RCC 7860 (cell line): ENCODE data around the gene PYGB.

Experiments used
- DNase-seq: peaks from one replicate; pipeline ENCODE4 v3.0.0-alpha.2; 2015; ENCODE audit warnings: low spot score
- FAIRE-seq: peaks from 2 replicates; lab custom pipeline; 2012; peaks lifted over from hg19 to GRCh38; lab: Jason Lieb, UNC

Gene PYGB

DNA sequence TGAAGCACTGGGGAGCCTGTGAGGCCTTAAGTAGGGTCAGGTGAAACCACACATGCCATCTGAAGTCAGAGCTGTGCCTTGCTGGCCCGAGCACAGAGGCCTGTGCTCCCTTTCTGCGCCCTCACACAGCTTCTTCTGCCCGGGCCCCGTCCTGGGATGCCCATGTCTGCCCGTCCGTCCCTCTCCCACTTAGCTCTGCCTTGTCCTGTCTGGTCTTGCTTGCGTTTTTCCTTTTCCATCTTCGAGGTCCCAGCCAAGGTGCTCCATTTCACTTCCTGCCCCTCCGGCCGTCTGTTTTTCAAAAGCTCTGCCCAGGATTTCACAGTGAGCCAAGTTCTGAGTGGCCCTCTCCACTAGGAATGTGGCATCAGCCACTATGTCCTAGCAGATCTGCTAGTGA lies 45.6 kb downstream of the PYGB start:
- no peak for FAIRE-seq

DNA sequence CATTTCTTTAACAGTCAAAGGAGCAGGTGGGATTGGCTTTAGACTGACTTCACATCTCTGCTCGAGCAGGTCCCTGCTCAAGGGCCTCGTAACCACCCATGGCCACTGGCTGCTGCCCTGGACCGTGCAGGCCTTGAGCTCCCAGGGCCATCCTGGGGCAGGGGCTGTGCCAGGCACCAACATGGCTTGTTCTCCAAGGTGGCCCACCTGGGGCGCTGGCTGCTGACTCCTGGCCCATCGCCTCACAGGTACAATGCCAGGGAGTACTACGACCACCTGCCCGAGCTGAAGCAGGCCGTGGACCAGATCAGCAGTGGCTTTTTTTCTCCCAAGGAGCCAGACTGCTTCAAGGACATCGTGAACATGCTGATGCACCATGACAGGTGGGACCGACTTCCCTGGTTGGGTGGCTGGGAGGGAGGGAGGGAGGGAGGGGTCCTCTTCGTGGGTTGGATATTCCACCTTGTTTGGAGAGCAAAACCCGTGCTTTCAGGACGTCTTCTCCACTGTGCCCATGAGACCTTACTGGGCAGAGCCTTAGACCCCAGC lies 46.1 kb downstream of the PYGB start:
- FAIRE-seq (no peak), DNase-seq (no peak)

More for the DNA sequence above, 45.6 kb downstream of the PYGB start:
- DNase-seq: no peak

DNA sequence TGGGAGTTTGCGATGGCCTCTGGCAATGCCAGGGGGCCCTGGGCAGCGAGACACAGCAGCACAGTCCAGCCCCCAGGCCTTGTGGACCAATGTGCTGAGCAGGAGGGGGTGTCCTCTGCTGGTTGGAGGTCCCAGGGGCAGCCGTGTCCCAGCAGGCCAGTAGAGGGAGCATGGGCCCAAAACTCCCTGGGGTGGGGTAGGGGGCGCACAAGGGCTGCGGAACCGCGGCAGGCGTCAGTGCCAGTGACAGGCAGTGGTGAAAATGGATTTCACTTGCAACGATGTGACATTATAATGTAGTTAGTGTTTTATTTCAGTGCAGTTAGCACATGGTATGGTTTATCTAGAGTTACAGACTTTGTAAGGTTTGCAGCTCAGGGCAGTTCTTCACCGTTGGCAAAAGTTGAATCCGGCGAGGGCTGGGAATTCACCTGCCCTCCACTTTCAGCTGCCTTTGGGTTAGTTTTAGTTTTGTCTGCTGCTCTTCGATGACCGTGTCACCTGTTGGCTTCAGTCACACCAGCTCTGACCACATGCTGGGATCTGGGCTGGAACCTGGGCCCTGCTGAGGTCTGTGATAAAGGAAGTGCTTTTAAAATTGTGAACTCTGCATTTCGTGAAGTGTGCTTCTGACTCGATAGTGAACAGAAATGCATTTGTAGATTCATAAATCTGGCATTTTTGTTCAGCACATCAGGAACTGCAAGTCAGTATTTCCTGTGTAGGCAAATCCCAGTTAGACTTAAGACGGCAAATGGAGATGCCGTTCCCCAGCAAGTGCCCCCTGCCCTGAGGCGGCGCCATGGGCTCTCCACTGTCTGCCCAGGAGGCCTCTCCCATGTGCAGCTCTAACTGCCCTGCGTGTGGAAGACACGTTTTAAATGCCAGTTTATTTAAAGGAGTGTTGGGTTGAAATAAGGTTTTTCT lies 46.8 kb downstream of the PYGB start:
- DNase-seq: no peak
- FAIRE-seq: no peak

DNA sequence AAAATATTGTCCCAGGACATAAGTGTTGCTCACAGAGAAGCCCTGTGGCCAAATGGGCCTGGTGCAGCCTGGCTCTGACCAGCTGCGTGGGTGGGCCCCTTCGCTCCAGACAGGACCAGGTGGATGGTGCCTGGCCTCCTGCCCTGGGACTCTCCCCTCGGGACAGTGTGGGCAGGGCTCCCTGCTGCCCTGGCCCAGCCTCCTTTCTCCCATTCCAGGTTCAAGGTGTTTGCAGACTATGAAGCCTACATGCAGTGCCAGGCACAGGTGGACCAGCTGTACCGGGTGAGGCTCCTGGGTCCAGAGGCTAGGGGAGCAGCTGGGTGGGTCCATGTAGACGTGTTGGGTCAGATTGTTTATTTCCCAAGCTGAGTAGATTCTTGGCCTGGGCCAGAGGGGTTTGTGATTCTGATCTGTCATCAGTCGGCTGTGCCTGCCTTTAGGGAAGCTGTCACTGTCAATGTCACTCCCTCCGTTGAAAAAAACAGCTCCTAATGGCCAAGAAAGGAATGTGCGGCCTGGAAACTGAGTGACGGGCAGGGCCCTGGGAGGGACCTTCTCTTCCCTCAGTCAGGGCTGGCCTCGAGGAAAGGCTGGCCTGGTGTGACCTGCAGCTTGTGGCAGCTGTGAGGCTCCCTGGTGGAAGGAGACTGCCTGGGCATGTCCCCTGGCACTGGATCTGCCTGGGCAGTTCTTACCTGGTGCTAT lies 47.7 kb downstream of the PYGB start:
- DNase-seq (no peak), FAIRE-seq (no peak)

DNA sequence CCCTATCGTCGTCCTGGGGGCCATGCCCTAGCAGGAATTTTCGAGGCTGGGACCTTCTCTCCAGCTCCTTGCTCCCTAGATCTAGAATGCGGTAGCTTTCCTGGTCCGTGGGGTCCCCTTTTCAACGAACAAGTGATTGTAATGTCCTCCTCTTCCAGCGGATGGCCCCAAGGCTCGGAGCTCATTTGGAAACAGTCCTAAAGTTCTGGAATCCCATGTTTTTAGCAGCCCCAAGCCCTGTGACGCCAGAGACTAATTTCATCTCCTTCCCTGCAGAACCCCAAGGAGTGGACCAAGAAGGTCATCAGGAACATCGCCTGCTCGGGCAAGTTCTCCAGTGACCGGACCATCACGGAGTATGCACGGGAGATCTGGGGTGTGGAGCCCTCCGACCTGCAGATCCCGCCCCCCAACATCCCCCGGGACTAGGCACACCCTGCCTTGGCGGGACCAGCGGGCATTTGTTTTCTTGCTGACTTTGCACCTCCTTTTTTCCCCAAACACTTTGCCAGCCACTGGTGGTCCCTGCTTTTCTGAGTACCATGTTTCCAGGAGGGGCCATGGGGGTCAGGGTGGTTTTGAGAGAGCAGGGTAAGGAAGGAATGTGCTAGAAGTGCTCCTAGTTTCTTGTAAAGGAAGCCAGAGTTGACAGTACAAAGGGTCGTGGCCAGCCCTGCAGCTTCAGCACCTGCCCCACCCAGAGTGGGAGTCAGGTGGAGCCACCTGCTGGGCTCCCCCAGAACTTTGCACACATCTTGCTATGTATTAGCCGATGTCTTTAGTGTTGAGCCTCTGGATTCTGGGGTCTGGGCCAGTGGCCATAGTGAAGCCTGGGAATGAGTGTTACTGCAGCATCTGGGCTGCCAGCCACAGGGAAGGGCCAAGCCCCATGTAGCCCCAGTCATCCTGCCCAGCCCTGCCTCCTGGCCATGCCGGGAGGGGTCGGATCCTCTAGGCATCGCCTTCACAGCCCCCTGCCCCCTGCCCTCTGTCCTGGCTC lies 48.5 kb downstream of the PYGB start:
- FAIRE-seq: no peak
- no peak for DNase-seq

DNA sequence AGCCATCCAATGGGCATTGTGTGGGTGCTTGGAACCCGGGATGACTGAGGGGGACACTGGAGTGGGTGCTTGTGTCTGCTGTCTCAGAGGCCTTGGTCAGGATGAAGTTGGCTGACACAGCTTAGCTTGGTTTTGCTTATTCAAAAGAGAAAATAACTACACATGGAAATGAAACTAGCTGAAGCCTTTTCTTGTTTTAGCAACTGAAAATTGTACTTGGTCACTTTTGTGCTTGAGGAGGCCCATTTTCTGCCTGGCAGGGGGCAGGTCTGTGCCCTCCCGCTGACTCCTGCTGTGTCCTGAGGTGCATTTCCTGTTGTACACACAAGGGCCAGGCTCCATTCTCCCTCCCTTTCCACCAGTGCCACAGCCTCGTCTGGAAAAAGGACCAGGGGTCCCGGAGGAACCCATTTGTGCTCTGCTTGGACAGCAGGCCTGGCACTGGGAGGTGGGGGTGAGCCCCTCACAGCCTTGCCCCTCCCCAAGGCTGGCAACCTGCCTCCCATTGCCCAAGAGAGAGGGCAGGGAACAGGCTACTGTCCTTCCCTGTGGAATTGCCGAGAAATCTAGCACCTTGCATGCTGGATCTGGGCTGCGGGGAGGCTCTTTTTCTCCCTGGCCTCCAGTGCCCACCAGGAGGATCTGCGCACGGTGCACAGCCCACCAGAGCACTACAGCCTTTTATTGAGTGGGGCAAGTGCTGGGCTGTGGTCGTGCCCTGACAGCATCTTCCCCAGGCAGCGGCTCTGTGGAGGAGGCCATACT lies 49.4 kb downstream of the PYGB start:
- no peak for FAIRE-seq
- no peak for DNase-seq

DNA sequence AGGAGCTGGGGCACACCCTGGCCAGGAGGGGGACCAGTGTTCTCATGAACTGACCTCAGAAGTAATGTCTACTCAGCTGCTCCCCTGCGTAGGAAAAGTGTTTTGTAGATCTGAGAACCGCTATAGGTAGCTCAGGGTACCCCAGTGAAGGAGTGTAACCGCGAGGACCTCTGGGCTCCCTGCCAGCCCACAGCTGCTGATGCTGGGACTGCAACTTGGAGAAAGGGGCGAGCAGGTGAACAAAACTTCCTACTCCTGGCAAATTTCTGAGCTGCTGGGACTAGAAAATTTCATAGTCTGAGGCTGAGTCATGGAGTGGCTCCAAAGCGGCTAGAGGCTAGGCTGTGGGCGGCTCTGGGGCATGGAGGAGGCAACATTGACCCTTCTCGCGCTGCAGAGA lies 51.9 kb downstream of the PYGB start:
- no peak for FAIRE-seq
- DNase-seq: no peak

DNA sequence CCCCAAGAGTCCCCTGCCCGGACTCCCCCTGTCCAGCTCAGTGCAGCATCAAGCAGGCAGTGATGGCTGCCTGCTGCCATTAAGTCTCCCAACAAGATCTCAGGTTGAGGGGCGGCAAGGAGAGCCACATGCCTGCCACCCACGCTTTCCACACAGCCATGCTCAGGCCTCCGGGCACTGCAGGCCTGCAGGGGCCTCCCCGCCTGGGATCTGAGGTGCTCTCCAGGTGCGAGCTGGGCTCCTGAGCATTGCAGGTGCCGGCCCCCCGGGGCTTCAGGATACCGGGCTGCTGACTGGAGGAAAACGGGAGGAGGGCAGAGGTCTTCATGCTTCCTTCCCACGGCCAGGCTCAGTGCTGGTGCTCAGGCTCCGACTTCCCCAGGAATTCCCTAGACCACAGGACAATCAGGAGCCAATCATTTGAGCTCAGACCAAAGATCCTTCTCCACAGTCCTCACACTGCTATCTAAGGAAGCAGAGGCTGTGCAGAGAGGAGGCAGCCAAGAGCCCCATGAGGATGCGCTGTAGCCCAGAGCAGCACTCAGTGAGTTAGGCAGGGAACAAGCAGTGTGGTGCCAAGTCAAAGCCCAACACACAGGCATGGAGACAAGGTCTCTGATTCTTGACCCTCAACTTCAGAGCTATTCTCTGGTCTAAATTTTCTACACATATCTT lies 52.7 kb downstream of the PYGB start:
- FAIRE-seq (no peak), DNase-seq (peak; percentile 30)

DNA sequence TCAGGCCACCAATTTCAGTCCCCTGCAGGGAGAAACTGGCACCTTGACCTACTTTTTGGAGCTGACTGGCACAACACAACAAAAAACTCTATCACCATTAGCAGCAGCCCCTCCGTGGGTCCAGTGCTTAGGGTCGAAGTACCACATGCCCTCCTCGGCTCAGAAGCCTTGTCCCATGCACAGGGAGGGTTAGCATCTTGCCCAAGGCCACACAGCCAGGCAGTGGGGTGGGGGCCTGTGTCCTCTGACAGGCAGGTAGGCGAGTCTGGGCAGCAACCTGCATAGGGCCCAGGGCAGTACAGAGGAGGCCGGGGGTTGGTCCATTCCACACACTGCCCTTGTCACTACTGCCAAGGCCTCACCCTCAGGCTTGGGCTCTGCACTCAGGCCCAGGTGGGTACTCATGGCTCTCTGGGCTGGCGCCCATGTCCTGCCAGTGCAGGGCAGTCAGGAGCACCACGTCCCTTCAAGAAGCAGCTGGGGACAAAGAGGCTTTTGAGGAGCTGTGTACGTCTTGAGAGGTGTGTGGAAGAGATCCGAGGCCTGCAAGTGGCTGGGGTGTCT lies 53.6 kb downstream of the PYGB start:
- FAIRE-seq (no peak), DNase-seq (no peak)

DNA sequence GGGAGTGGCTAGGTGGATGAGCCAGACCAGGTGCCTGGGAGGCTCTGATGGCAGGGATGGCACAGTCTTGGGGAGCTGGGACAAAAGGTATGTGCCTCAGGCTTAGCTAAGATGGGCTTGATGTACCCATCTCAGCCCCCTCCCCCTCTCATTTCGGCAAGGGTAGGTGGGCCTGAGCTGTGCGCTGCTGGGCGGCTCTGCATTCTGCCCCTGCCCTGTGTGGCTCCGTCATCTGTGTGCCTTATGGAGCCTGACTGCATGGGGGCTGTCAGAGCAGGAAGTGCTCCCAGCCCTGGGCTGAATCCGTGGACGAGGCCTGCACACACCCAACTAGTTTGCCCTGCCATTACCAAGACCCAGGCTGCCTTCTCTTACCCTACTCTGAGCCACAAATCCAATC lies 54.7 kb downstream of the PYGB start:
- FAIRE-seq (no peak), DNase-seq (no peak)

DNA sequence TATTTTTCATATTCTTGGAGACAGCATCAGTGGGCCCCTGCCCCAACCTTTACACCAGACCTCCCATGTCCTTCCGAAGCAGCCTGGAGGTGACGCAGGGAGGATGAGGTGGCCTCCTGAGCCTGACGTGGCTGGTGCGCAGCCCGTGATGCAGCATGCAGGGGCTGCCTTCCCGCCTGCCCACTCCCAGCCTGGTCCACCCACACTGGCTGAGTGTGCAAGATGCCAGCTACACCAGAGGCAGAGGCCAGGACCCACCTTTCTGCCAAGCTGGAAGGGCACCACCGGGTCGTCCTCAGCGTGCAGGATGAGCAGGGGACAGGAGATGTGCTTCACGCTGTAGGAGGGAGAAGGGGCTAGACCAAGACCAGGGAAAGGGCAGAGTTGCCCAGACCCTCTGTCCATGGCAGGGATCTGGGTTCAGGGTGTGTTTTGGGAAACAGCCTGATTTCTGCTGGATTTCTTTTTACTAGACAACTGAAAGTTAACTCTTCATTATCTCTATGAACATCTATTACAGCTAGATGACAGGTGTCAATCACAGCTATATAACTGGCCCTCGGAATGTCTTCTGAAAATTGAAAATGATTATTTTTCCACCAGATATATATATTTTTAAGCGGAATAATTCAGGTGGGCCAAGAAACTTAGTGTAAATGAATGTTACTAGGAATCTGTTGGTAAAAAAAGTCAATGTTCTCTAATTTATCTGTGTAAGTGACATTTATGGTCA lies 55.6 kb downstream of the PYGB start:
- no peak for DNase-seq
- no peak for FAIRE-seq

DNA sequence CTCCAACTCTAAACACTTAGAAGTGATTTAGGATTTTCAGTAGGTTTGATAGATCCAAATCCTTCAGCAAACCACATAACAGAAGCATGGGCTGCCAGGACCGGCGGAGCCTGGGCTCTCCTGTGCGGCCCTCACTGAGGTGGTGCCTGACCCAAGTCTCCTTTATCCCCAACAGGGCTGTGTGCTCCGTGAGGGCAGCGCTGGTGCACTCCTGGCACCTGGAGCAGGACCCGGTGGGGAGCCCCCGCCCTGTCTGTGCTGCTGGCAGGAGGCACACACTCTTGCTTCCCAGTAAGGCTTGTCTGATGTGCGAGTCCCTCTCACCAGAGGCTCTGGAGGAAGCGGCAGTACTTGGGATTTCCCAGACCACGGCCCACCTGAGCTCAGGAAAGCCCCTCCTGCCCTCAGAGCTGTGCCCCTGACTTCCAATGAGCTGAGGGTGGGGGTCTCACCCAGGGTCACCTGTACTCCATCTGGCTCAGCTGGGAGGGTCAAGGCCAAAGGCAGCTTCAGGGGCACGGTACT lies 56.2 kb downstream of the PYGB start:
- FAIRE-seq (no peak), DNase-seq (no peak)

DNA sequence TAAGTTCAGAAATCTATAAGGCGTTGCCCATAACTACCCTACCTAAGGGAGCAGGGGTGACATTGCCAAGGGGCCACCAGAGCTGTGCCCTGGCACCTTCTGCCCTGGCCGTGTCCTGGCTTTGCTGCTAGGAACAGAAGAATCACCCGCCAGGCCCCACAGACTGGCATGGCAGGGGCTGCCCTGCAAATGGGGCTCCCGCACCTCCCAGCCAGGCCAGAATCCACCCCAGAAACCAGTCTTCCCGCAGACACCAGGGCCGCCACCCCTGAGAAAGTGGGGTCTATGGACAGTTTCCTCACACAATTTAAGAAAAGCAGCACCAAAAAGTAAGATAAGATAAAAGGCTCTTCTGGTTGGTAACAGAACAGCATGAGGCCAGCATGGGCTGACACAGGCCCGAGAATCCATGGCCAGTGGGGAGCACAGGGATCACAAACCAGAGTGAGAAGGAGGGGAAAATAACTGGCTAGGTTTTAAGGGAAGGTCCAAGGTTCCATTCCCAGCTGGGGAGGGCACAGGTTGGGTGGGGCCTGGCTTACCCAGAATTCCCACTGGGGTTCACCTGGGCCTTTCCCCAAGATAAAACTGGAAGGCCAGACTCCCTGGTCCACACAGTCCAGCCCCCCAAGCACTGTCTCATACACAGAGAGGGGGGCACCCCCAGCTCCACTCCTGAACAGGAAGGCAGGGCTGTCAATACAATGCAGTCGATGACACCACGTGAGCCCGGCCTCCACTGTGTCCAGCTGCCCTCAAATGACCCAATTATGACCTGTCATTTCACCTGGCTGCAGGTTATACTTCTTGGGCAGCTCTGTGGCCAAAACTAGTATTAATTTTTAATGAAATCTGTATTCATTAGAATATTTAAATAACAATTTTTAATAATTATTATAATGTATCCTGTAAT lies 59.4 kb downstream of the PYGB start:
- DNase-seq: no peak
- no peak for FAIRE-seq

DNA sequence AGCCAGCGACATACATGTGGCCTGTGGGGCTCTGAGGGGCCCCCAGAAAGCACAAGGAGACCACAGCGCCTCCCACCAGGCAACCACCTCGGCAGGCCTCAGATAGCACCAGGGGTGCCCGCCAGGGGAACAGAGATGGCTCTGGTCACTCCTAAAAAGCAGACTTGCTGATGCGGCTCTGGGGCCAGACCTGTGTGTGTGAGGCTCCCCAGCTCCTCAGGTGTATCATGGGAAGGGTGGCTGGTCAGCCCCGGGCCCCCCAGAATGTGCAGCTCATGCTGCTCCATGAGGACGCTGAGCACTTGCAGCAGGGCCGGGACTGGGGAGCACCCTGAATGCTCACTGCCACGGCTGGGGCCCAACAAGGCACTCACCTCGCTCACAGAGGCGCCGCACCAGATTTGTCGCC lies 60.2 kb downstream of the PYGB start:
- no peak for DNase-seq
- no peak for FAIRE-seq

DNA sequence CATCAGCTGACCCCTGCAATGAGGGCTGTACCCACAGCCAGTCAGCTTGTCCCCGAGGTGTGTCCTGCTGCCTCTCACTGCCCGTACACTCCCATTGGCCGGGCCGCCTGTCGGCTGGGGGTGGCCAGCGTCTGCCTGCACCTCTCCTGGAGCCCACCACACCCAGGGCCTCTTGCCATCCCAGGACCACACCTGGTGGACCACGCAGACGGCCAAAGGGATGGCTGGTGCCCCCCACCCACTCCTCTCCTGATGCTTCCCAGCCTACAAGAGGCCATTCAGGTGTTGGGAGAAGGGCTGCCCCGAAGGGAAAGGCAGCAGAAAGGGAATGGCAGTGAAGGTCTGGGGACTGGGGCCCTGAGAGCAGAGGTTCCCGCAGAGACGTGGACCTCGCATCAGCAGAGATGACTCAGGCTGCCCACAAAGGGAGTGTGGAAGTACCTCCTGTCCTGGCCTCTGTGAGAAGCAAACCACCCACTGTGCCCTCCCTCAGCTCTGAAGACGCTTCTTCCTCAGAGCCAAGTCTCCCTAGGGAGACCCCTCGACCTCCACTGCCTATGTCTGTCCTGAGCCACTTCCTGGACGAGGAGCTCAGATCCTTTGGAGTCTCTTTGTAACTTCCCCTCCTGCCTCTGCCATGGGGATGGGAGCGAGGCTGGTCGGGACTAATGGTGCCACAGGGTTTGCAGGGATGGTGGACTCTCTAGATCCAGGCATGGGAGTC lies 60.9 kb downstream of the PYGB start:
- FAIRE-seq (peak; percentile 71), DNase-seq (peak; percentile 85)
